H9 (cell line): ENCODE results near the gene TNRC6C. TPM values are rescaled to one million over a fixed set of nuclear protein-coding genes. Genes with fewer than 3 reads are reported as not detected.

Source experiments
- DNase-seq: peaks from one replicate; pipeline ENCODE4 v3.0.0-alpha.2; 2017
- H2AFZ ChIP-seq: one replicate; pipeline ENCODE4 v1.6.1; 2013; ENCODE audit warnings: mild to moderate bottlenecking, low read length, control low read depth, moderate library complexity
- H2AK5ac ChIP-seq: 2 replicates; pipeline ENCODE4 v1.6.1; 2013; ENCODE audit warnings: low read length, control low read depth, mixed read lengths; ENCODE audit not compliant: insufficient read length
- H2BK120ac ChIP-seq: one replicate; pipeline ENCODE4 v1.6.1; 2013; ENCODE audit warnings: low read depth, mild to moderate bottlenecking, low read length, control low read depth, inconsistent platforms; ENCODE audit not compliant: poor library complexity, severe bottlenecking
- H2BK12ac ChIP-seq: 2 replicates; pipeline ENCODE4 v1.6.1; 2013; ENCODE audit warnings: low read length, control low read depth, mixed read lengths, low read depth; ENCODE audit not compliant: insufficient read length
- H2BK15ac ChIP-seq: 2 replicates; pipeline ENCODE4 v1.6.1; 2013; ENCODE audit warnings: low read depth, low read length, control low read depth
- H2BK20ac ChIP-seq: one replicate; pipeline ENCODE4 v1.6.1; 2013; ENCODE audit warnings: low read depth, mild to moderate bottlenecking, low read length, control low read depth, inconsistent platforms; ENCODE audit not compliant: poor library complexity, severe bottlenecking
- H2BK5ac ChIP-seq: 2 replicates; pipeline ENCODE4 v1.6.1; 2013; ENCODE audit warnings: low read length, control low read depth, mixed read lengths; ENCODE audit not compliant: insufficient read length
- H3K14ac ChIP-seq: 2 replicates; pipeline ENCODE4 v1.6.1; 2013; ENCODE audit warnings: low read length, control low read depth; ENCODE audit not compliant: insufficient read depth
- H3K18ac ChIP-seq: 2 replicates; pipeline ENCODE4 v1.6.1; 2013; ENCODE audit warnings: low read depth, mild to moderate bottlenecking, mixed read lengths, low read length, control low read depth; ENCODE audit not compliant: insufficient read length
- H3K23ac ChIP-seq: 2 replicates; pipeline ENCODE4 v1.6.1; 2013; ENCODE audit warnings: low read length, control low read depth, mixed read lengths, low read depth; ENCODE audit not compliant: insufficient read length
- H3K23me2 ChIP-seq: 2 replicates; pipeline ENCODE4 v1.6.1; 2013; ENCODE audit warnings: low read depth, mild to moderate bottlenecking, mixed read lengths, low read length, control low read depth; ENCODE audit not compliant: insufficient read length, poor library complexity, severe bottlenecking
- H3K27ac ChIP-seq: 2 replicates; pipeline ENCODE4 v1.5.1; 2013; ENCODE audit warnings: low read length, control low read depth, mixed read lengths, low read depth; ENCODE audit not compliant: insufficient read length
- H3K27me3 ChIP-seq: 2 replicates; pipeline ENCODE4 v1.6.1; 2013; ENCODE audit warnings: low read length, control low read depth, inconsistent platforms; ENCODE audit not compliant: insufficient read depth
- H3K4ac ChIP-seq: 2 replicates; pipeline ENCODE4 v1.6.1; 2013; ENCODE audit warnings: low read depth, mild to moderate bottlenecking, control low read depth, inconsistent platforms, low read length, moderate library complexity
- H3K4me1 ChIP-seq: 2 replicates; pipeline ENCODE4 v1.6.1; 2013; ENCODE audit warnings: low read length, control low read depth, inconsistent platforms; ENCODE audit not compliant: insufficient read depth
- H3K4me2 ChIP-seq: 2 replicates; pipeline ENCODE4 v1.6.1; 2013; ENCODE audit warnings: low read length, control low read depth, mixed read lengths; ENCODE audit not compliant: insufficient read length, insufficient read depth
- H3K56ac ChIP-seq: 2 replicates; pipeline ENCODE4 v1.6.1; 2013; ENCODE audit warnings: low read depth, mild to moderate bottlenecking, mixed read lengths, low read length, control low read depth; ENCODE audit not compliant: insufficient read length
- H3K79me1 ChIP-seq: 2 replicates; pipeline ENCODE4 v1.6.1; 2013; ENCODE audit warnings: low read depth, mild to moderate bottlenecking, moderate library complexity, low read length, control low read depth, inconsistent platforms; ENCODE audit not compliant: insufficient read depth, poor library complexity, severe bottlenecking
- H3K79me2 ChIP-seq: 2 replicates; pipeline ENCODE4 v1.6.1; 2013; ENCODE audit warnings: low read length, control low read depth, inconsistent platforms; ENCODE audit not compliant: insufficient read depth
- H3K9ac ChIP-seq: 2 replicates; pipeline ENCODE4 v1.6.1; 2013; ENCODE audit warnings: low read length, control low read depth, mixed read lengths; ENCODE audit not compliant: insufficient read length; ENCODE audit errors: extremely low read depth
- H3K9me3 ChIP-seq: one replicate; pipeline ENCODE4 v1.6.1; 2013; ENCODE audit warnings: low read depth, low read length, inconsistent platforms; ENCODE audit not compliant: control insufficient read depth
- H3T11ph ChIP-seq: one replicate; pipeline ENCODE4 v1.6.1; 2013; ENCODE audit warnings: mild to moderate bottlenecking, low read length, control low read depth, inconsistent platforms
- H4K20me1 ChIP-seq: one replicate; pipeline ENCODE4 v1.6.1; 2013; ENCODE audit not compliant: control insufficient read depth, insufficient read length, insufficient read depth
- H4K5ac ChIP-seq: 2 replicates; pipeline ENCODE4 v1.6.1; 2013; ENCODE audit warnings: low read depth, mild to moderate bottlenecking, mixed read lengths, low read length, control low read depth; ENCODE audit not compliant: insufficient read length
- H4K8ac ChIP-seq: replicated peaks from 2 replicates; pipeline ENCODE4 v1.6.1; 2013; ENCODE audit warnings: low read length, control low read depth, mixed read lengths, low read depth; ENCODE audit not compliant: insufficient read length
- H4K91ac ChIP-seq: 2 replicates; pipeline ENCODE4 v1.6.1; 2013; ENCODE audit warnings: low read depth, mild to moderate bottlenecking, moderate library complexity, mixed read lengths, low read length, control low read depth; ENCODE audit not compliant: insufficient read length
- H3K27ac Mint-ChIP-seq, 3 experiments: 2 replicates in 2 of 3; 3 replicates in 1 of 3; pipeline ENCODE4 v1.8.0; 2020 to 2021; ENCODE audit warnings: mixed read lengths in 3 of 3, mild to moderate bottlenecking in 1 of 3, moderate library complexity in 1 of 3
- H3K27me3 Mint-ChIP-seq: 2 replicates; pipeline ENCODE4 v1.8.0; 2021; ENCODE audit warnings: low read depth, mild to moderate bottlenecking, moderate library complexity, mixed read lengths
- H3K36me3 Mint-ChIP-seq, 3 experiments: 2 replicates in 2 of 3; 3 replicates in 1 of 3; pipeline ENCODE4 v1.8.0; 2020 to 2021; ENCODE audit warnings: low read depth in 3 of 3, mixed read lengths in 3 of 3; ENCODE audit not compliant: insufficient read depth in 1 of 3
- H3K4me1 Mint-ChIP-seq, 2 experiments: 2 replicates each; pipeline ENCODE4 v1.8.0; 2020; ENCODE audit warnings: mixed read lengths in 2 of 2
- H3K4me3 Mint-ChIP-seq, 2 experiments: 2 replicates in 1 of 2; 3 replicates in 1 of 2; pipeline ENCODE4 v1.8.0; 2020 to 2021; ENCODE audit warnings: mild to moderate bottlenecking in 2 of 2, mixed read lengths in 2 of 2, moderate library complexity in 1 of 2
- H3K9me3 Mint-ChIP-seq, 2 experiments: 2 replicates in 1 of 2; 3 replicates in 1 of 2; pipeline ENCODE4 v1.8.0; 2020; ENCODE audit warnings: mild to moderate bottlenecking in 2 of 2, mixed read lengths in 2 of 2, moderate library complexity in 1 of 2
- CTCF ChIP-seq: fragments of 200-600 bp; sonication (generic); conservative IDR thresholded peaks from 3 replicates; pipeline ENCODE4 v1.8.0; 2021; ENCODE audit warnings: antibody characterized with exemption, mild to moderate bottlenecking
- WGBS: extraction: QIAGEN DNeasy Blood & Tissue Kit; methylation state at CpG from one replicate; pipeline ENCODE4 v1.1.7; 2013; ENCODE audit warnings: missing lambda C conversion rate, low lambda C conversion rate, mixed read lengths; ENCODE audit not compliant: insufficient read length; ENCODE audit errors: extremely low coverage; 5-methylcytosine and 5-hydroxymethylcytosine counted together
- total RNA-seq: library from RNA; stranded (reverse); gene quantifications from 2 replicates; pipeline ENCODE4 v1.2.1, GENCODE V29; 2021

Gene TNRC6C
- total RNA-seq, 1 experiment from 2014 or later: 24.7 TPM

GRCh38 chr17:78088529-78088928 is 130.0 kb downstream of the TNRC6C start:
- no peak overlapping the region for H2BK15ac ChIP-seq
- no peak for DNase-seq
- H3K27me3 Mint-ChIP-seq: no peaks in the 10 kb centered on the region
- no peak overlapping the region for H4K8ac ChIP-seq
- H4K5ac ChIP-seq: no peak overlapping the region
- no peak overlapping the region for H3K18ac ChIP-seq
- H2AK5ac ChIP-seq: no peak overlapping the region
- no peak overlapping the region for H3K4ac ChIP-seq
- H3K23ac ChIP-seq: no peak overlapping the region
- no peak for TF ChIP-seq CTCF
- H2BK20ac ChIP-seq: no peak overlapping the region
- no peak overlapping the region for H3K4me2 ChIP-seq
- no peaks in the 10 kb centered on the region for H3K79me1 ChIP-seq
- no peaks in the 10 kb centered on the region for H3K4me1 Mint-ChIP-seq
- H3K56ac ChIP-seq: no peak overlapping the region
- no peaks in the 10 kb centered on the region for H3K9me3 Mint-ChIP-seq
- H2BK12ac ChIP-seq: no peak overlapping the region
- H3K27ac Mint-ChIP-seq: no peak overlapping the region
- H3K14ac ChIP-seq: no peak overlapping the region
- no peak overlapping the region for H2AFZ ChIP-seq
- H3K79me2 ChIP-seq: no peaks in the 10 kb centered on the region; the same call in 1 of the 2 replicates
- no CpG with 5 or more reads among the region's 1 CpG for WGBS
- H3K27ac ChIP-seq: no peak overlapping the region
- H3T11ph ChIP-seq: no peak overlapping the region
- no peak overlapping the region for H2BK120ac ChIP-seq
- no peaks in the 10 kb centered on the region for H3K4me1 ChIP-seq
- H3K27me3 ChIP-seq: no peaks in the 10 kb centered on the region
- no peak overlapping the region for H3K9ac ChIP-seq
- no peak overlapping the region for H2BK5ac ChIP-seq
- peaks cover 32 to 62% (median 50%) of the 10 kb centered on the region in 3 experiments; a peak in 6 of 7 replicates for H3K36me3 Mint-ChIP-seq
- H3K23me2 ChIP-seq: no peaks in the 10 kb centered on the region
- no peak overlapping the region for H4K91ac ChIP-seq
- no peaks in the 10 kb centered on the region for H4K20me1 ChIP-seq
- no peak overlapping the region for H3K4me3 Mint-ChIP-seq
- H3K9me3 ChIP-seq: no peaks in the 10 kb centered on the region
